ENCODE results near the gene PRDM10.
A peak's percentile ranks its signal among the peaks of the same experiment; 100 is the strongest.
"Not testable (repeated sequence)": the region's sequence is repeated elsewhere in the genome, so short reads cannot be mapped to it uniquely, and the experiment has no call there.

PRDM10 gene, protein sequence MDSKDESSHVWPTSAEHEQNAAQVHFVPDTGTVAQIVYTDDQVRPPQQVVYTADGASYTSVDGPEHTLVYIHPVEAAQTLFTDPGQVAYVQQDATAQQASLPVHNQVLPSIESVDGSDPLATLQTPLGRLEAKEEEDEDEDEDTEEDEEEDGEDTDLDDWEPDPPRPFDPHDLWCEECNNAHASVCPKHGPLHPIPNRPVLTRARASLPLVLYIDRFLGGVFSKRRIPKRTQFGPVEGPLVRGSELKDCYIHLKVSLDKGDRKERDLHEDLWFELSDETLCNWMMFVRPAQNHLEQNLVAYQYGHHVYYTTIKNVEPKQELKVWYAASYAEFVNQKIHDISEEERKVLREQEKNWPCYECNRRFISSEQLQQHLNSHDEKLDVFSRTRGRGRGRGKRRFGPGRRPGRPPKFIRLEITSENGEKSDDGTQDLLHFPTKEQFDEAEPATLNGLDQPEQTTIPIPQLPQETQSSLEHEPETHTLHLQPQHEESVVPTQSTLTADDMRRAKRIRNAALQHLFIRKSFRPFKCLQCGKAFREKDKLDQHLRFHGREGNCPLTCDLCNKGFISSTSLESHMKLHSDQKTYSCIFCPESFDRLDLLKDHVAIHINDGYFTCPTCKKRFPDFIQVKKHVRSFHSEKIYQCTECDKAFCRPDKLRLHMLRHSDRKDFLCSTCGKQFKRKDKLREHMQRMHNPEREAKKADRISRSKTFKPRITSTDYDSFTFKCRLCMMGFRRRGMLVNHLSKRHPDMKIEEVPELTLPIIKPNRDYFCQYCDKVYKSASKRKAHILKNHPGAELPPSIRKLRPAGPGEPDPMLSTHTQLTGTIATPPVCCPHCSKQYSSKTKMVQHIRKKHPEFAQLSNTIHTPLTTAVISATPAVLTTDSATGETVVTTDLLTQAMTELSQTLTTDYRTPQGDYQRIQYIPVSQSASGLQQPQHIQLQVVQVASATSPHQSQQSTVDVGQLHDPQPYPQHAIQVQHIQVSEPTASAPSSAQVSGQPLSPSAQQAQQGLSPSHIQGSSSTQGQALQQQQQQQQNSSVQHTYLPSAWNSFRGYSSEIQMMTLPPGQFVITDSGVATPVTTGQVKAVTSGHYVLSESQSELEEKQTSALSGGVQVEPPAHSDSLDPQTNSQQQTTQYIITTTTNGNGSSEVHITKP

DNA sequence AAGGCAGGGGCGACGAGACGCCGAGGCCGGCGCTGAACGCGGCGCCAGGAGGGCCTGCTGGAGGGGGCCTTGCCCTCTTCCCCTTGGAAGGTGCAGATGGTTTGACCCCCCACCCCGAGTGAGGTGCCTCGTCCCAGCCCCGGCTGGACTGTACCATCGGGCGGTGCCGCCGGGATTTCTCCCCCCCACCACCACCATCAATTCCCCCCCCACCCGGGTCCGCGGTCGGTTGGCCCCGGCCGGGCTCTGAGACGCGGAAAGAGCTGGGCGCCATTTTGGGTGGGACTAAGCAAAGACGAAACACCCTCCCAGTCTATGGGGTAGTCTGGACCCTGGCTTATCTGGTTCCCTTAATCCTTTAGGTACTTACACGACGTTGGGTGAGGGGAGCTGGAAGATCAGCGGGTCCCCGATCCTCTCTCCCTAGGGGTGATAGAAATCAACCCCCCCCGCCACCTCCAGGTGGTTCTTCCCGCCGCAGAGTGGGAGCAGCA, at the start of gene PRDM10:
Gene PRDM10 (minus strand): TSS at position 484 of the 494 bp plus-strand sequence. CDS start 41,871 bp downstream, outside the sequence.
- DNase-seq (ENCODE audit: low spot score) = peak; percentile 94

DNA sequence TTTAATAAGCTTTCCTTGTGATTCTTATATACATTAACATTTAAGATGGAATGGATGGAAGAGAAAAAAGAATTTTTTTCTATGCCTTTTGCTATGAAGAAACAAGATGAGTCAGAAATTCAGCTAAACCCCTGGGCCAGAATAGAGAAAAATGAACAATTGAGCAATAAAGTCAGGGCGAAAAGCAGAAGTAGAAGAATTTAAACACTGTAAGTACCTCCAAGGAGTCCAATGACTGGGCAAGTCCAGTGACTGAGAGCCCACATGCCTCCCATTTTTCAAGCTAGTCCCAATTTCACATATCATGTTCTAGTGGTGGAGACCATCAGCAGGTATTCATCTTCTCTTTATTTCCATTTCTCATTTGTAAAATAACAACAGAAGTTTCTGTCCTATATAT, 48.4 kb upstream of the PRDM10 start:
- no peak for DNase-seq (ENCODE audit: low spot score)

DNA sequence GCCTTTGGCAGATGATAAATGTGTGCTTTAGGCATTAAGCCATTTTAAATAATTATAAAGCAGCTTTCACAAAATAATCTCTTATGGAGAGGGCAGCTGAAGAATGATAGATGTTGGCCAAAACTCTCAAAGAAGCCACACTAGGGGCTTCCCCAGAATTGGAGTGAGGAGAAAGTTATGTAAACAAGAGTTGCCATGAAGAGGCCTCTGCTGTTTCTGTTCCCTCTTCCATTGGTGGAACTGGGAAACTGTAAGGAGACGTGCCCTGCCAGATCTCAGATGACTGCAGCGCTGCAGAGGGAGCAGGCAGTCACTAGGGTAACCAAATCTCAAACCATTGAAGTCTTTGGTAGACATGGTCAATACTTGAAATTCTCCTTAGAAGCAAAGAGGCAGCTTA, 47.6 kb upstream of the PRDM10 start:
- no peak for DNase-seq (ENCODE audit: low spot score)

DNA sequence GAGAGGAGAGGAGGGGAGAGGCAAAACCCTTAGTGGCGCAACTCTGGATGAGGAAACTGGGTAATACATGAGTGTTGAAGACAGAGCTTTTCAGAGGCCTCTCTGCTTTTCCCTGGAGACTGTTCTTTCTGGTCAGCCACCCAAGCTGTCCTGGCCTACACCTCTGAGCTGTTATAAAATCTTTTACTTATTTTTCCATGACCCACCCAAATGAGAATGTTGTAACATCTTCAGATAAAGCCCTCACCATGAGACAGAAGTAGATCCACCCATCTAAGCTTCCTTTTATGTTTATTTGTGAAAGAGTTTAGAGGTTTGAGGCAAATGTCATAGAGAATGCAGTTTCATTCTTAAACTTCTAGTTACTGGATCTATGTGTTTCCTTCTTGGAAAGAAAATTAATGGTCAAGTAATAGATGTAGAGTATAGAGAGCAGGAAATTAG, 46.7 kb upstream of the PRDM10 start:
- DNase-seq (ENCODE audit: low spot score) = no peak

DNA sequence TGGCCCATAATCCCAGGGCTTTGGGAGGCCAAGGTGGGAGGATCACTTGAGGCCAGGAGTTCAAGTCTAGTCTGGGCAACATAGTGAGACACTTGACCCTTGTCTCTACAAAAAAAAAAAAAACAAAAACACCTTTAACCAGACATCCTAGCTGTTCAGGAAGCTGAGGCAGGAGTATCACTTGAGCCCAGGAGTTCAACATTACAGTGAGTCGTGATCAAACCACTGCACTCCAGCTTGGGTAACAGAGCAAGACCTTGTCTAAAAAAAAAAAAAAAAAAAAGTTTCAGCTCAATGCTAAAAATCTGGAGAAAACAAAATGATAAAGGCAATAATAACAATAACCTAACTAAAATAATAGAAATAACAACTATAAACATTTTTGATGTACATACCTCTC, 44.5 kb upstream of the PRDM10 start:
- no peak for DNase-seq (ENCODE audit: low spot score)

DNA sequence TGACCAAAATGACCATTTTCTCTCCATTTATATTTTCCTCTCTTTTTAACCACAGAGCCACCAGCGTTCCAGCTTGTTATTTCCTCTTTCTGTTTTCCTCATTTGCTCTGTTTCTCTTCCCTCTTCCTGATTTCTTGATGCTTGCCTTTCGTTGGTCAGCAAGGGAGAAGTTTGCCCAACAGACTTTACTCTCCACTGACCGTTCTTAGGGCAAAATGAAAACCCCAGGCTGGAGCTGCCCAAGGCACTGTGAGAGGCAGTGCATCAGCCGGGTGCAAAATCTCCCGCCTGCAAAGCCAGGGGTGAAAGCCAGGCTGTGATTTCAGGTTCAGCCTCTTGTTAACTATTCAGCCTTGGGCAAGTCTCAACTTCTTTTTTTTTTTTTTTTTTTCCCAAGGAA, 40.9 kb upstream of the PRDM10 start:
- DNase-seq (ENCODE audit: low spot score) = no peak

DNA sequence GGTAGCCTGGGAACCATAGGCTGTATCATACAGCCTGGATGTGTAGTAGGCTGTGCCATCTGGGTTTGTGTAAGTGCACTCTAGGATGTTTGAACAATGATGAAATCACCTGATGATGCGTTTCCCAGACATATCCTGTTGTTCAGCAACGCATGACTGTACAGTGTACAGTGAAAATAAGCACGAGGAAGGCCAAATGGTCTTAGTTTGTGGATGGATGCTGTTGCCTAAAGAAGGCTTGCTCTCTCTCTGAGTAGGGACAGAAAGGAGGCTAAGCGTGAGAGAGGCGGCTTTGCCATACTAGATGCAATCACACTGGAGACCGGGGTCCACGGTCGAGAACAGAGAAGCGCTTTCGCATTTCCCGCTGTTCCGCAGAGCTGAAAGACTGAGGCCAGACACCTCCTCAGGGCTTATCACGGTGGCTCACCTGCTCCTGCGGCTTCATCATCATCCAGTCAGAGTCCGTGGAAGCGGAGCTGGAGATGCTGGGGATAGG, 39.5 kb upstream of the PRDM10 start:
- DNase-seq (ENCODE audit: low spot score) = no peak

DNA sequence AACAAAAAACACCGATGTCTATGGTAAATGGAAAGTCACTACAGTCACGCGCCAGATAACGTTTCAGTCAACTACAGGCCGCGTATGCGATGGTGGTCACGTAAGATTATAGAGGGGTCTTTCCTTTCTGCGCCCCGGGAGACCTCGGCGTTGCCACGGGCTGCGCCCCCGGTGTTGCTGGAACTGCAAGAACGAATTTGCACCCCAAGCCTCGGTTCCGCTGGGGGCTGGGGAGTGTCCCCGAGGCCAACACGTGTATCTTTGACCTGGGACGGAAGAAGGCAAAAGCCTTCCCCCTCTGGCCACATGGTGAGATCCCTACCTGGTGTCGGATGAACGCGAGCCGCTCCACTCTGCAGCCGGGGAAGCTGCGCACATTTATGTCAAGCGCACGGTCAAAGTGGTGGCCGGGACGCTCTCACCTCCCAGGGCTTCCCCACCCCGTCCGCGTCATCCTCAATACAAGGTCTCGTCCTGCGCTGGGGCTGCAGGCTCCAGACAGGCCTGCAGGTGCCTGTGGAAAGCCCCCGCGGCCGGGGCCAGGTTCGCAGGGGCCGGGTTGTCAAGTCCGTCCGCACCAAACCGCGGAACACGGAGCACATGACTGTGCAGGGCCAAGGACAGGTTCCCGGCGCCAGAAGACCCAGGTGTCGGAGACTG, 37.8 kb upstream of the PRDM10 start:
- no peak for DNase-seq (ENCODE audit: low spot score)

DNA sequence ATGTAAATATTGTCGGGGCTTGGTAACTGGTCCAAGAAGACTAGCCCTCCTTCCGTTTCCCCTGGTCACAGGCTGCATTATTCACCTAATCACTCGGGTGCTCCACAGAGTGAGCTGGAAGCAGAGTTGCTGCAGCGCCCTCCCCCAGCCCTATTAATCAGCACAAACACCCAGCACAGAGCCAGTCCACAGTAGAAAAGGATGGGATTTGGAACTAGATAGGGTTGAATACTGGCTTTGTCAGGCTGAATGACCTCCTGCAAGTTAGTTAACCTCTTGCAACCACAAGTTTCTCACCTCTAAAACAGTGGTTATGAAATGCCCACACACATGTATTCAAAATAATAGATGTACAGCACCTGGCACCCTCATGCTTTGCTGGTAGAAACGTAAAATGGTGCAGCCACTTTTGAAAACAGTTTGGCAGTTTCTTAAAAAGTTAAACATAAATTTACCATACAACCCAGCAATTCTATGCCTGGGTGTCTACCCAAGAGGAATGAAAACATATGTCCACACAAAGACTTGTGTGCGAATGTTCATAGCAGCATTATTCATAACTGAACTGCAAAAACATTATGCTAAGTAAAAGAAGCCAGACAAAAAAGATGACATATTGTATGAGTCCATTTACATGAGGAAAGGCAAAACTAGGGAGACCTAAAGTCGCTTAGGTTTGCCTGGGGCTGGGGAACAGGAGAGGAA, 35.4 kb upstream of the PRDM10 start:
- no peak for DNase-seq (ENCODE audit: low spot score)

DNA sequence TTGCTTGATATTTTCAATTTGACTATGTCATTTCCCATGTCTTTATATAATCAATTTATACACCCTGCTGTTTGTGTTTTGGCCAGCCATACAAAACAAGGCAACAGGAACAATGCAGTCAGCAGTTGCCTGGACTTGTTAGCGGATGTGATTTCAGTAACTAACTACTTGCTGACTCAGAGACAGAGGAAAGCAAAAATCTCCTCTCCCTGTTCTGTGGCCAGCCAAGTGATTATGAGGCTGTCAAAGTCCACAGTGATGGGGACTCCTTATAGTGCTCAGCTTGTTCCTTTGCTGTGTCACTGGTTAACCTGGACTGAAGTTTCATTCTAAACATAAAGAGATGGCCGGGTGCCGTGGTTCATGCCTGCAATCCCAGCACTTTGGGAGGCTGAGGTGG, 34.4 kb upstream of the PRDM10 start:
- DNase-seq (ENCODE audit: low spot score) = no peak

DNA sequence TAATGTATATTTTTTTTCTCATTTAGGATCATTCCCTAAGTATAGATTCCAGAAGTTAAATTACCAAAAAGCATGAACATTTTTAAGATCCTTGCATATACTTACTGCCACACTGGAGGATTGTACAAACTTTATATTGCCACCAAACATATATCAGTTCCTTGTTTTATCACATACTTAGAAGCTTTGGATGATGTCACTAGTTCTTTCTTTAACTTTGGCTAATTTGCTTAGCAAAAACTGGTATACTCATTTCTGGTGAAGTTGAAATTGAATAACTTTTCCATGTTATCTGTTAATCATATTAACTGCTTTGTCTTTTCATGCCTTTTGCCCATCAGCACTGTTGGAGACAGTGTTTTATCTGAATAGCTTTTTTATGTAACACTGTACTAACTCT, 31.6 kb upstream of the PRDM10 start:
- no peak for DNase-seq (ENCODE audit: low spot score)

DNA sequence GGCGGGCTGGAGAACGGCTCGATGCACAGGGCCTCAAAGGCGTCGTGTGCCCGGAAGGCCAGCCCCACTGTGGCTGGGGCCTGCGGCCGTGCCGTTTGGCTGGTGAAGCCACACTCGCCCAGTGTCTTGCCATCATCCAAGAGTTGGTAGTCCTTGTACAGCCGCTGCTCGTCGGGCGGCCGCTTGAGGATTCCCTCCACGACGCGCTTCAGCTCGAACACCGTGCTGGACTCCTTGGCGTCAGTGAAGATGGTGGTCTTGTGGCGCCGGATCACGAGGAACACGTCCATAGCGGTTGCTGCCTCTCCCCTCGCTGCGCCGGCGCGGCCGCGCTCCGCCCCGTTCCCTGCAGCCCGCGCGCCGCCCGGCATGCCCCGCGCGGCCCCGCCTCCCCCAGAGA, 30.3 kb upstream of the PRDM10 start:
- no peak for DNase-seq (ENCODE audit: low spot score)

DNA sequence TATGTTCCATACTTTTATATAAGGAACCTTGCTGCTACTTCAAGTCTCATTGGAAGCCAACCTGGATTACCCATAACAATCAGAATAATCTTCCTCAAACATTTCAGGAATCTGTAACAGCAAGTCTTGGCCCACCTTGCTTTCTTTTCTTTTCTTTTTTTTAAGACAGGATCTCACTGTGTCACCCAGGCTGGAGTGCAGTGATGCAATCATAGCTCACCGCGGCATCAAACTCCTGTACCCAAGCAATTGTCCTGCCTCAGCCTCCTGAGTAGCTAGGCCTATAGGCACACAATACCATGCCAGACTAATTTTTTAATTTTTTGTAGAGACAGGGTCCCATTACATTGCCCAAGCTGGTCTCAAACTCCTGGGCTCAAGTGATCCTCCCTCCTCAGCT, 29.3 kb upstream of the PRDM10 start:
- DNase-seq (ENCODE audit: low spot score) = no peak

DNA sequence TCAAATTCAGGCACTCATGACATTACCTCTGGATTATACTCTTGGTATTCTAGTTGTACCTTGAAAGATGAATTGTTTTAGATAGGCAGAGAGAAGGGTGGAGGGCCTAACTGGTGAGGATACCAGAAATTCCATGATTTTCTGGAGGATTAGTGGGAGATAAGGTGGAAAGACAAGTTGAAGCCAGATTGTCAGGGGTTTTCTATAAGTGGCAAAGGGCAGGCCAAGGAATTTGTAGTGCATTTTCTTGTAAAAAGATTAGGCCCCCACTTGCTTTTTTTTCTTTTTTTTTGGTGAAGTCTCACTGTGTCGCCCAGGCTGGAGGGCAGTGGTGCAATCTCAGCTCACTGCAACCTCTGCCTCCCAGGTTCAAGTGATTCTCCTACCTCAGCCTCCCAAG, 28.4 kb upstream of the PRDM10 start:
- DNase-seq (ENCODE audit: low spot score) = no peak

DNA sequence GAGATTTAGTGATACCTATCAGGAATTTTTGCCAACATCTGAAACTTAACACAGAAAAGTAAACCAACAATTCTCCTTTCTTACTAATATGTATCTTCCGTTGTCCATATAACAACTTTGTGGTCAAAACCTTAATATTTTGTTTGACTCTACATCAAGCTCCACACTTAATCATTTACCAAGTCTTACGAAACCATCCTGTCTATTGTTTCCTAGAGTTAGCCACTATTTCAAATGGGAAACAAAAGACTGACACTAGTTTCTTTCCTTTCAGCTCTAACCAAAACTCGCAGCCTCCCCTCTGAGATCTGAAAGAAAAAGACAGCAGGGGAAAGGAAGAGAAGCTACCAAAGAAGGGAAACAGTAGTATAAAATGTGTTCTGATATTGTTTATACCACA, 26.5 kb upstream of the PRDM10 start:
- no peak for DNase-seq (ENCODE audit: low spot score)

DNA sequence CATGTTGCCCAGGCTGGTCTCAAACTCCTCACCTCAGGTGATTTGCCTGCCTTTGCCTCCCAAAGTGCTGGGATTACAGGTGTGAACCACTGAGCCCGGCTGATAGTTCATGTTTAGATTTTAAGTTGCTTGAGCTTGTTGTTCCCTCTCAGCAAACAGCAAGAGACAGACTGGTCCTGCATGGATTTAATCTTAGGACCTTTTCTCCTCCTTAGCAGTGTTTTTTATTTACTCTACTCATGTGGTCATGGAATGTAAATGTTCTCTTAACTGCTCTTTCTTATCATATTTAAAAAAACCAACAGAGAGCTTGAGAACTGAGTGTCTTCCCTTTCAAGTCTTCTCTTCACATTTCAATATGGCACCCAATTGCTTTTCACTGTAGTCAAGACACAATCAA, 22.7 kb upstream of the PRDM10 start:
- DNase-seq (ENCODE audit: low spot score) = no peak

DNA sequence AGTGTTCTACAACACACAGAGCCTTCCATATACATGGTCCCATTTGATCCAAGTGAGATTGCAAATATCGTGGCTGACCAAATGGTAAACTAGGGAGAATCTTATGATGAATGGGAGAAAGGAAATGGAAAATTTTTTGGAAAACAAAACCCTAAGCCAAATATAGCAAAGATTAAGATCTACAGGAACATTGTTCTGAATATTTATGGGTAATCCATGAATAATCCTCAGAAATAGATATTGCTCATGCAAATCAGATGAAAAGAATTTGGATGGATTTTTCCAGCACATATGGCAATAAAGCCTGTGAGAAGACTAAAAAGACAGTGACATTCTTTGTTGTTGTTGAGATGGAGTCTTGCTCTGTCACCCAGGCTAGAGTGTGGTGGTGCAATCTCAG, 21.7 kb upstream of the PRDM10 start:
- DNase-seq (ENCODE audit: low spot score) = no peak

DNA sequence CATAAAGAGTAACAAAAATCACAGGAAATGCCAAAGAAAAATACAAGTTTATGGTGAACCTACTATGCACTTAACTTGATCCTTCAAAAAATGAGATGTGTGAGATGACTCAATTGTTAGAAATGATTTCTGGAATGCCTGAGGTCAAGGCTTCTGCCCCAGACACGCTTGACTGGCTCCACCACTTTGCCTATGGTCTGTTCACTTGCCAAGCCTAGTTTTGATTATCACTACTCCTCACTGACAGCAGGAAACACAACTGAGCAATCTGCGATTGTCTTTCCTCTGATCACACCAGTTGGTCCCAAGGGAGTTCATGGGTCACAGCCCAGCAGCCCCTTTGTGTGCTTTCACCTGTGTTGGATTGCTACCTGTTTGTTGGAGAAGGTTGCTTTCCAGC, 20.6 kb upstream of the PRDM10 start:
- no peak for DNase-seq (ENCODE audit: low spot score)

DNA sequence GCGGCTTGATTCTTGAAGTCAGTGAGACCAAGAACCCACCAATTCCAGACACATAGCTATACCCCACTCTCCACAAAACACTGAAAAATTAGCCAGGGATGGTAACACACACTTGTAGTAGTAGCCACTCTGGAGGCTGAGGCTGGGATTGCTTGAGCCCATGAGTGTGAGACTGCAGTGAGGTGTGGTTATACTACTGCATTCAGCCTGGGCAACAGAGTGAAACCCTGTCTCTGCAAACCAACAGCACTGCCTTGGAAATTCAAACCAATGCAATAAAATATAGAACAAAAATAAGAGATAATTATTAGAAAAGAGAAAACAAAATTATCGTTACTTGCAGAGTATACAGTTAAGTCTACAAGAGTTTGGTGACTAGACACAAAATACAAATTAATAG, 20.2 kb upstream of the PRDM10 start:
- DNase-seq (ENCODE audit: low spot score) = no peak

DNA sequence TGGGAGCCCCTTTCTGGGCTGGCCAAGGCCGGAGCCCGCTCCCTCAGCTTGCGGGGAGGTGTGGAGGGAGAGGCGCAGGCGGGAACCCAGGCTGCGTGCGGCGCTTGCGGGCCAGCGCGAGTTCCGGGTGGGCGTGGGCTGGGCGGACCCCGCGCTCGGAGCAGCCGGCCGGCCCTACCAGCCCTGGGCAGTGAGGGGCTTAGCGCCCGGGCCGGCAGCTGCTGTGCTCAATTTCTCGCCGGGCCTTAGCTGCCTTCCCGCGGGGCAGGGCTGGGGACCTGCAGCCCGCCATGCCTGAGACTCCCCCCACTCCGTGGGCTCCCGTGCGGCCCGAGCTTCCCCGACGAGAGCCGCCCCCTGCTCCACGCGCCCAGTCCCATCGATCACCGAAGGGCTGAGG, 19.0 kb upstream of the PRDM10 start:
- DNase-seq (ENCODE audit: low spot score) = not testable (repeated sequence)

DNA sequence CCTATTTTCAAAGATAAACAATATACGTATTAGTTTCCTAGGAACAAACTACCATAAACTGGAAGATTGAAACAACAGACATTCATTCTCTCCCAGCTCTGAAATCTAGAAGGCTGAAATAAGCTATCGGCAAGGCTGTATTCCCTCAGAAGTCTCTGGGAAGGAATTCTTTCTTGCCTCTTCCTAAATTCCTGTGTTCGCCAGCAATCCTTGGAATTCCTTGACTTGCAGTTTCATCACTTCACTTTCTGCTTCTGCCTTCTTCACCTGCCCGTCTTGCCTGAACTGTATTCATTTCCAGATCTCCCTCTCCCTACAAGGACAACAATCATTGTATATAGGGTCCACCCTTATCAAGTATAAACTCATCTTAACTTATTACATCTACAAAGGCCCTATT, 17.7 kb upstream of the PRDM10 start:
- DNase-seq (ENCODE audit: low spot score) = no peak

All from cerebellar cortex (tissue), 1 donor.